ENCODE data around the gene RPS6KA5.
"Not testable (repeated sequence)": the region's sequence is repeated elsewhere in the genome, so short reads cannot be mapped to it uniquely, and the experiment has no call there.

RPS6KA5 gene

DNA sequence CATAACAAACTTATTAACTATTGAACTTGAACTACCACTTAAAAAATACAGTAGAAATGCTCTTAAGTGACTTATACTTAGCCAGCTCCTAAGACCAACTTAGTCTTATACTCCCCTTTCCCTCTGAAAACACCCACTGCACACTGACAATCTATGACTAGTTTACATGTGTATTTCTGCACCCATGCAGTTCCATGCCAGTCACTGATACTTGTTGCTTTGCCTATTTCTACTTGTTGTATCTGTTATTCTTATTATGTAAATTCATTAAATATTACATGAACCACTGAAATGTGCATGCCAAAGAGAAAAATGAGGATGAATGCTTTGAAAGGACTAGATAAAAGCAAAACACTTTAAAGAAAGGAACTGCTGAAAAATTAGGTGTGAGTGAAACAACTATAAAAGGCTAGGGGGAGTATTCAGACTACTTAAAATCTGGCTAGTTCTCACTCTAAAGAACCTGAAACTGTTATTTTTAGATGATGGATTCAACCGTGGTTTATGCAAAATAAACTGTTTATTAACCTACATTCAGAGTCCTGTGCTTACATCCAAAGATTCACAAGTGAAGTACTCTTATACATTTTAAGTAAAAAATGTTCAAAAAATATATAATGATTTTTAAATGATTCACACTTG, 74.7 kb downstream of the RPS6KA5 start:
- DNase-seq (ENCODE audit: low read depth in 2 of 2): no peak

GRCh38 chr14:90983560-90983959, 76.9 kb downstream of the RPS6KA5 start:
- DNase-seq (ENCODE audit: low read depth in 2 of 2): no peak

- no peak for DNase-seq (ENCODE audit: low read depth in 2 of 2)
Observed at GRCh38 chr14:90981636-90982035, 78.8 kb downstream of the RPS6KA5 start.

DNA sequence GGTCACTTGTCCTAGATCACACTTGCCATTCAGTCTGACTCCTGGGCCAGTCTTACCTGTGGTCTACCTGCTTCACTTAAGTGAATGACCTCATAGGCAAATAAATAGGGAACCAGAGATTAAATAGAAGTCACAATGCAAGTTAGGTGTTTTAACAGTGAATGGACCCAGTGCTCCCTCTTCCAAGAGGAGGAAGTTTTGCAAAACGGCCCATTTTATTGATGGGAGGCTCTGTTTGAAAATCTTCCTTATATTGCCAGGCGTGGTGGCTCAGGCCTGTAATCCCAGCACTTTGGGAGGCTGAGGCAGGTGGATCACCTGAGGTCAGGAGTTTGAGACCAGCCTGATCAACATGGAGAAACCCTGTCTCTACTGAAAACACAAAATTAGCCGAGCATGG, 79.8 kb downstream of the RPS6KA5 start:
- not testable (repeated sequence) for DNase-seq (ENCODE audit: low read depth in 2 of 2)

- no peak for DNase-seq (ENCODE audit: low read depth in 2 of 2)
Observed at GRCh38 chr14:90979515-90979914, 80.9 kb downstream of the RPS6KA5 start.

DNA sequence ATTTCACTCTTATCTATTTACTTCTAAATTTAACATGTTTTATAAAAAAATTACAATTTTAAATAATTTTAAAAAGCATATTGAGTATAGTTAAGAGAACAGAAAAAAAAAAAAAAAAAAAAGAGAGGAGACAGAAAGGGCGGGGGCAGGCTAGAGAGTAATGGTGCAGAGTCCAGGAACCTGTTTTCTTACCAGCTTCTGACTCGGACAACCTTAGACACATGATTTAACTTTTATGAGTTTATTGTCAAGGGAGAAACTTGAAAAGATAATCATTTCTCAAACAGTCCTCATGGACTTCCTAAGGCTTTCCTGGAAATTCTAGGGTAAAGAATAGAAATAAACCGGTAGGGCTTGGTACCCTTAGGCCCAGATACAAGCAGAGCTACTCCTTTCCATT, 84.3 kb downstream of the RPS6KA5 start:
- DNase-seq (ENCODE audit: low read depth in 2 of 2): no peak

DNA sequence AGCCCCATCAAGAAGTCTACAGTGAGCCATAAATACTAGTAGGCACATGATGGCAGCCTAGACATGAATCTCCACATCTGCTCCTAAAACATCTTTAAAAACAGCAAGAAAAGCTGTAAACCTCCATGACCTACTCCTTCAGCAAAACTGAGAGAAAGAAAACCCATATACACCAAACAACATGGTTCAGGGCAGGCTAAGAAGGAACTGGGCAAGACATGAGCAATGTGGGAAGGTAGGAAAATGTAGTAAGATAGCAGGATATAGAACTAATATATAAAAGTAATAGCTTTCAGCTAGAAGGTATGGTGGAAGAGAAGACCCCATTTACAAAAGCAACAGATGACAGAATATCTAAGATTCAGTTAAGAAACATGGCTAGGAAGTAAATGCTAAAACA, 88.8 kb downstream of the RPS6KA5 start:
- no peak for DNase-seq (ENCODE audit: low read depth in 2 of 2)

DNA sequence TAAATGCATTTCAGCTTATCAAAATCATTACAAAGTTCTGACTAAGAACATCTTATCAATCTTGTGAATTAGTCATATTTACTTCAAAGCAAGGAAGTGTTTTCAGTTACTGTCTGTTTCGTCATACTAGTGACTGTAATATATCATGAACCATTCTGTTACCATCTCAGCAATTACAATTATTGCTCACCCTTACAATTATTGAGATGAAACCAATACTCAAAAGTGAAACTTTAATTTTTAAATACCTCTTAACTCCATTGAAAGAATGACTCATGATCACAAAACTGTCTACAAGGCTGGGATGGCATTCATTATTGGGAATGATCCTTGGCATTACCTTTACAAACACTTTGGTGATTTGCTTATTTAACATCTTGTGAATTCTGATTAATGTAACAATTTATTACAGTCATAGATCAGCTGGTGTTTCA, 90.3 kb downstream of the RPS6KA5 start:
- no peak for DNase-seq (ENCODE audit: low read depth in 2 of 2)

DNA sequence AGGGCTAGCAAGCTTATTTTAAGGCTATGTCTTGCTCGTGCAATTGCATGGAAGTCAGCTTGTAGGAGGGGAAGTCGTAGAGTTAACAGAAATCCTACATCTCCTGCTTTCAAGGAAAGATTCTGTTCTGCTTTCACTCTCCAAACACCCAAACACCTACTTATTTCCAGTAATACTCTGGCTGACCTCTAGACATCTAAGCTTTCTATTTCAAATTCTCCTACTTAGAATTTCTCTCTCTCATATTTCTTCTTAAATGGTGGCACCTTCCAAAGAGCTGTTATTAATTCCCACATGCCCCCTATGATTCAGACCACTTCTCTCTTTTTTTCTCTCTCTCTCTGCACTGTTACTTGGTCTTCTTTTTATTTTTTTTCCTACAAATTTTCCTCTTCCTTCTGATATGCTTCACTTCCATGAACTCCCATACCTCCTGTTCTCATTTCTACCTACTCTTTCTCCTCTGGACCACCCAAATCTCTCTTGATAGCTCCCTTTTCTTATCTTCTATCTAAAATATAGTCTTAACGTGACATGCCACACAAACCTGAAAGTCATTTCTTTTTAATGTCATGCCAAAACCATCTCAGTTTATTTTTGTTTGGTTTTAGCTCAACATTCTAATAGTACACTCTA, 90.8 kb downstream of the RPS6KA5 start:
- DNase-seq (ENCODE audit: low read depth in 2 of 2): no peak

GRCh38 chr14:90968025-90968424, 92.4 kb downstream of the RPS6KA5 start:
- DNase-seq (ENCODE audit: low read depth in 2 of 2): no peak

DNA sequence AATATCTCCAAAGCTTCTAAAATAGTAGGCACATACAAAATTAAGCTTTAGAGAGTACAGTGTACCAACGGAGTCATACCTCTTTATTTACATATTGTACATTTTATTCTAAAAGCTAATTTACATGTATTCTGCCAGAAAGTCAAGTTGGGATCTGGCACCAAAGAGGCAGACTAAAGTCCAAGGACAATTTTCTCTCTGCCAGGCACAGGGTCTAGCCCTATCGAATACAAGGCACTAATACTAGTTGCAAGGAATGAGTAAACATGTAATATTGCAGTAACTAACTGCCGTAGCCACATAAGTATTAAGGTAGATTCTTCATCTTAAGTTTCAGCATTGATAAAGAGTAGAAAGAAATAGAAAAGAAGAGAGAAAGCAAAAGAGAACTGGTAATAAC, 93.9 kb downstream of the RPS6KA5 start:
- no peak for DNase-seq (ENCODE audit: low read depth in 2 of 2)

DNA sequence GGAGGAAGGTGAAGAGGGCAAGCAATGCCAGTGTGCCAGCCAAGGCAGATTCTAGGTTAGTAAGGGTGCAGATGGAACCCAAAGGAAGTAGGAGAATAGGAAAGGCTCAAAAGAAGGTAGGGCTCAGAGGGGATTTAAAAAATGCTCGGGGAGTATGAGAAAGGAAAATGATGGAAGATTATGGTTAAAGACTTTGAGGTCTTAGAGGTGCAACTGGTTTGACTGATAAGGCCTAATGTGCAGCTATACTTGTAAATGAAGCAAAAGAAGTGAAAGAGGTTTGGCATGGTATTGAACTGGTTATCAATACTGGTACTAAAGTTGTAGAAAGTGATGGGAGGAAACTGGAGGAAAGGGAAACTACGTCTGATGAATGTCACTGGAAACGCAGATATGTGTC, 94.7 kb downstream of the RPS6KA5 start:
- DNase-seq (ENCODE audit: low read depth in 2 of 2): no peak

- no peak for DNase-seq (ENCODE audit: low read depth in 2 of 2)
Observed at GRCh38 chr14:90963343-90963742, 97.1 kb downstream of the RPS6KA5 start.

GRCh38 chr14:90962505-90963109, 97.8 kb downstream of the RPS6KA5 start:
- DNase-seq (ENCODE audit: low read depth in 2 of 2): no peak

DNA sequence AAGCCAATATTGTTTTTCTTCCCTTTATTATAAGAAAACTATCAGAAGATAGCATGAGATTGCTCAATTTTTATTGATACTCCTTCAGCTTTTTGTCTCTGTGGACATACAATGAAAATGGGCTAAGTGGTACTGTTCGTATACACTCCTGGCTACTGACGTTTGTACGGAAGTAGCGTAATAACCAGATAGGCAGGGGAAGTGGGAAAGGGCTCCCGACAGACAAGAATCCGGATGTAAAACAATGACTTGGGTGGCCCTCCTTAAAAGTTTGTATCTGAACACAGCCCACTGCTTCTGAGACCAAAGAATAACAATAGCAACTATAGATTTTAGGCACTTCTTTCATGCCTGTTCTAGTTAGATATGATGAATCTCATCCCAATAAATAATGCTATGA, 99.6 kb downstream of the RPS6KA5 start:
- no peak for DNase-seq (ENCODE audit: low read depth in 2 of 2)

DNA sequence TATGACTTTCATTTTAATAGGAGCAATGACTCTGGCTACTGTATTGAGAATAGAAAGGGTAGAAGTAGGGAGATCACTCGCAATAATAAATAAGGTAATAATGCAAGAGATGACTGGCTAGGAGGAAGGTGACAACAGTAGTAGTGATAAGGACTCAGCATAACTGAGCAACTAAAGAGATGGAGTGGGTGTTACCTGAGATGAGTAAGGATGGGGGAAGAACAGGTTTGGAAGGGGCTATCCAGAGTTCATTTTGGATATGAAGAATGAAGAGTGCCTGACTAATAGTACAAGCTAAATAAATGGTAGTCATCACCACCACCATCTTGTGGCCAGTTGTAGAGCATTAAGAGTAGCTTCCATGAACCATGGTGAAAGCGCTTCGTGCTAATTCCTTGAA, 101.1 kb downstream of the RPS6KA5 start:
- no peak for DNase-seq (ENCODE audit: low read depth in 2 of 2)

DNA sequence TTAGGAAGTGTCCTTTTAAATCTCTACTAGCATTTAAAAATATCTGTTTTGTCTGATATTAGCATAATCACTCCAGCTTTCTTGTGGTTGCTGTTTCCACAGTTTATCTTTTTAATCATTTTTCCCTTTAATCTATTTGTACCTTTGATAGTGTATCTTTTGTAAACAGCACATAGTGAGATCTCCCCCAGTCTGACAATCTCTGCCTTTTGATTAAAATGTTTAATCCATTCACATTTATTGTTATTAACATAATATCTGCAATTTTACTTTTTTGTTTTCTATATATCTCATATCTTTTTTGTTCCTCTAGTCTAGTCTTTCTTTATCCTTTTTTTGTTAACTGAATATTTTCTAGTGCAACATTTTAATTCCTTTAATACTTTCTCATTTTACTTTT, 104.2 kb downstream of the RPS6KA5 start:
- no peak for DNase-seq (ENCODE audit: low read depth in 2 of 2)

DNA sequence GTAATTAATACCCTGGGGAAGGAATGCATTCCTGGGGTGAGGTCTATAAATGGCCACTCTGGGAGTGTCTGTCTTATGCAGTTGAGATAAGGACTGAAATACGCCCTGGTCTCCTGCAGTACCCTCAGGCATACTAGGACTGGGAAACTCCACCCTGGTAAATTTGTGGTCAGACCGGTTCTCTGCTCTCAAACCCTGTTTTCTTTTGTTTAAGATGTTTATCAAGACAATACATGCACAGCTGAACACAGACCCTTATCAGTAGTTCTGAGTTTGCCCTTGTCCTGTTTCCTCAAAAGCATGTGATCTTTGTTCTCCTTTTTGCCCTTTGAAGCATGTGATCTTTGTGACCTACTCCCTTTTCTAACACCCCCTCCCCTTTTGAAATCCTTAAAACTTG, 106.8 kb downstream of the RPS6KA5 start:
- not testable (repeated sequence) for DNase-seq (ENCODE audit: low read depth in 2 of 2)

GRCh38 chr14:90943367-90943766, 117.1 kb downstream of the RPS6KA5 start:
- no peak for DNase-seq (ENCODE audit: low read depth in 2 of 2)

GRCh38 chr14:90942511-90942910, 117.9 kb downstream of the RPS6KA5 start:
- DNase-seq (ENCODE audit: low read depth in 2 of 2): no peak

GRCh38 chr14:90941706-90942105, 118.7 kb downstream of the RPS6KA5 start:
- DNase-seq (ENCODE audit: low read depth in 2 of 2): no peak

DNA sequence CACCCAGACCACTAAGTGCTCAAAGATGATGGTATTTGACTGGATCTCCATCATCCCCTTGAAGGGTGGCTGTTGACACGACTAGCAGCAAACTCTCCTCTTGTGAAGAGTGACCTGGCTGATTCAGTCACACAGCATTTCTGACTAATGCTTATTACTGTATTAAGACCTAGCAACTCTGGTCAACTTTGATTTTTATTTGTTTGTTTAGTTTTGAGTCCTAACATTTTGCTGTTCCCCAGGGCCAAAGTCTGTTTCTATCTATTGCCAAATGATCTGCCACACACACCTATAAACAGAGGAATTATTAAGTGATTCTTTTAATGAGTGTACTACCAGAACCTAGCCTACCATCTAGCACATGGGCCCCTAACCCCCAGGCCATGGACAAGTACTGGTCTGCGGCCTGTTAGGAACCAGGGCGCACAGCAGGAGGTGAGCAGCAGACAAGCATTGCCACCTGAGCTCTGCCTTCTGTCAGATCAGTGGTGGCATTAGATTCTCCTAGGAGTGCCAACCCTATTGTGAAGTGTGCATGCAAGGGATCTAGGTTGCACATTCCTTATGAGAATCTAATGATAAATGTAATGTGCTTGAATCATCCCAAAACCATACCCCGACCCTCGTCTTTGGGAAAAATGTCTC, 120.0 kb downstream of the RPS6KA5 start:
- DNase-seq (ENCODE audit: low read depth in 2 of 2): no peak

- DNase-seq (ENCODE audit: low read depth in 2 of 2): not testable (repeated sequence)
Observed at GRCh38 chr14:90939252-90939795, 121.1 kb downstream of the RPS6KA5 start.

Measured in fibroblast of skin of left biceps (primary cell).